K562 (cell line): ENCODE results near the gene SLC7A6. TPM values are rescaled to one million over a fixed set of nuclear protein-coding genes. Genes with fewer than 3 reads are reported as not detected.

Experiments
- ATAC-seq: fragments of 200-7000 bp; cut with Tn5 transposase; 3 replicates; pipeline ENCODE4 v1.9.1; 2020; ENCODE audit warnings: moderate library complexity
- BruUV-seq: library from RNA; stranded (reverse); fragments of 400-500 nt; replicated peaks from 2 replicates; lab custom pipeline; 2021; lab: Mats Ljungman, UMichigan
- CTCF ChIA-PET: fragments of 300-600 bp; formaldehyde crosslinking; extraction: SDS; loops from one replicate; lab custom pipeline; 2021; ENCODE audit warnings: low intra/inter-chr PET ratio; lab: Yijun Ruan, JAX
- POLR2A ChIA-PET: fragments of 300-600, 350-650 bp; sonication (Branson Sonifier 250); formaldehyde crosslinking; extraction: SDS; loops from one replicate; lab custom pipeline; 2021; ENCODE audit warnings: antibody characterized with exemption, inconsistent platforms; lab: Yijun Ruan, JAX
- DNase-seq, 4 experiments: peaks; one replicate each; pipeline versions ENCODE4 v3.0.0 to v3.0.0-alpha.2; 2011 to 2018; ENCODE audit warnings: low spot score in 3 of 4, mixed read lengths in 3 of 4; ENCODE audit errors: extremely low read depth in 1 of 4
- FAIRE-seq: peaks from 2 replicates; lab custom pipeline; 2011; peaks lifted over from hg19 to GRCh38; lab: Jason Lieb, UNC
- H2AFZ ChIP-seq: 2 replicates; pipeline ENCODE4 v1.6.0; 2011; ENCODE audit warnings: low read depth, low read length, control low read depth, inconsistent platforms
- H3K27ac ChIP-seq: fragments of 200-600 bp; 3 replicates; pipeline ENCODE4 v1.8.0; 2011; ENCODE audit warnings: low read depth, mild to moderate bottlenecking, control low read depth, inconsistent platforms, low read length, moderate library complexity, mixed read lengths; ENCODE audit errors: extremely low read depth
- H3K27me3 ChIP-seq, 2 experiments: fragments of 300-600 bp in 1 of 2; 2 replicates in 1 of 2; 3 replicates in 1 of 2; pipeline versions ENCODE4 v1.6.0 to v1.8.0; 2011; ENCODE audit warnings: inconsistent platforms in 2 of 2, low read length in 2 of 2, mild to moderate bottlenecking in 1 of 2, mixed read lengths in 1 of 2, moderate library complexity in 1 of 2; ENCODE audit not compliant: control insufficient read depth in 2 of 2, insufficient read depth in 2 of 2
- H3K36me3 ChIP-seq: fragments of 300-600 bp; 3 replicates; pipeline ENCODE4 v1.8.0; 2011; ENCODE audit warnings: mild to moderate bottlenecking, low read length, inconsistent platforms; ENCODE audit not compliant: control insufficient read depth, insufficient read depth
- H3K4me1 ChIP-seq, 2 experiments: fragments of 200-600 bp in 1 of 2; replicated peaks in 1 of 2; 2 replicates in 1 of 2; 3 replicates in 1 of 2; pipeline versions ENCODE4 v1.5.1 to v1.8.0; 2011; ENCODE audit warnings: inconsistent platforms in 2 of 2, low read length in 2 of 2, mild to moderate bottlenecking in 1 of 2, mixed read lengths in 1 of 2, moderate library complexity in 1 of 2; ENCODE audit not compliant: control insufficient read depth in 2 of 2, insufficient read depth in 2 of 2
- H3K4me2 ChIP-seq: 2 replicates; pipeline ENCODE4 v1.6.1; 2011; ENCODE audit warnings: low read length, control low read depth, inconsistent platforms, mixed read lengths; ENCODE audit not compliant: insufficient read depth
- H3K4me3 ChIP-seq: fragments of 200-600 bp; sonication (generic), shearing (Covaris generic); 2 replicates; pipeline ENCODE4 v1.5.1; 2016; ENCODE audit warnings: control low read depth, inconsistent platforms
- H3K79me2 ChIP-seq: fragments of 200-600 bp; 3 replicates; pipeline ENCODE4 v1.8.0; 2011; ENCODE audit warnings: low read length, inconsistent platforms; ENCODE audit not compliant: control insufficient read depth, insufficient read depth
- H3K9ac ChIP-seq, 2 experiments: 2 replicates each; pipeline versions ENCODE4 v1.6.0 to v1.6.1; 2011; ENCODE audit warnings: low read depth in 2 of 2, low read length in 2 of 2, control low read depth in 1 of 2, inconsistent platforms in 1 of 2, mild to moderate bottlenecking in 1 of 2, mixed read lengths in 1 of 2; ENCODE audit not compliant: insufficient read depth in 1 of 2
- H3K9me1 ChIP-seq: one replicate; pipeline ENCODE4 v1.6.0; 2011; ENCODE audit warnings: inconsistent platforms, mild to moderate bottlenecking, low read length, moderate library complexity; ENCODE audit not compliant: control insufficient read depth, insufficient read depth
- H3K9me3 ChIP-seq: replicated peaks from 2 replicates; pipeline ENCODE4 v1.5.1; 2011; ENCODE audit warnings: low read depth, low read length, inconsistent platforms; ENCODE audit not compliant: control insufficient read depth, insufficient read depth
- H4K20me1 ChIP-seq: replicated peaks from 2 replicates; pipeline ENCODE4 v1.6.1; 2011; ENCODE audit warnings: low read length, inconsistent platforms, mixed read lengths; ENCODE audit not compliant: control insufficient read depth, insufficient read depth
- DIDO1 ChIP-seq: fragments of 450-650 bp; IDR thresholded peaks from 2 replicates; pipeline ENCODE4 v1.6.1; 2016; ENCODE audit warnings: low read depth, missing biosample characterization, missing genetic modification characterization
- FOXJ2 ChIP-seq: fragments of 200-800 bp; sonication (Bioruptor generic); IDR thresholded peaks from 2 replicates; pipeline ENCODE4 v1.6.1; 2016; ENCODE audit warnings: missing genetic modification characterization, missing compliant biosample characterization
- GTF2E2 ChIP-seq: fragments of 200-800 bp; sonication (Bioruptor generic); IDR thresholded peaks from 2 replicates; pipeline ENCODE4 v1.6.1; 2016; ENCODE audit warnings: missing genetic modification characterization, missing compliant biosample characterization
- MEF2D ChIP-seq: conservative IDR thresholded peaks from 2 replicates; pipeline ENCODE4 v1.6.1; 2016; ENCODE audit warnings: low read depth, missing genetic modification characterization, missing compliant biosample characterization
- SIRT6 ChIP-seq: IDR thresholded peaks from one replicate; pipeline ENCODE4 v1.6.1; 2012; ENCODE audit warnings: low read depth, mild to moderate bottlenecking, control low read depth, inconsistent platforms, low read length, moderate library complexity
- SNRNP70 ChIP-seq: fragments of 200-400 bp; formaldehyde crosslinking; optimal IDR thresholded peaks from 2 replicates; pipeline ENCODE3; 2017; ENCODE audit warnings: low read depth, low read length
- ZNF140 ChIP-seq: fragments of 250-450 bp; sonication (Bioruptor Pico); IDR thresholded peaks from 2 replicates; pipeline ENCODE4 v1.8.0; 2021; ENCODE audit warnings: moderate library complexity, mild to moderate bottlenecking, inconsistent platforms
- WGBS: fragments of 100-300 bp; shearing (Covaris generic); methylation state at CpG from one replicate; pipeline ENCODE4 v1.1.6; 2016; ENCODE audit warnings: low coverage, mixed read lengths; ENCODE audit not compliant: insufficient coverage; ENCODE audit errors: missing lambda C conversion rate; 5-methylcytosine and 5-hydroxymethylcytosine counted together
- in situ Hi-C: fragments of 300-500 bp; cut with MboI; formaldehyde crosslinking; loops from 4 replicates; pipeline ENCODE4 v1.15.0; 2018; ENCODE audit warnings: inconsistent platforms, mixed read lengths
- intact Hi-C: fragments of 100-400 bp; cut with micrococcal nuclease; formaldehyde crosslinking; loops from 2 replicates; pipeline ENCODE4 v1.14.2; 2022
- polyA plus RNA-seq, 8 experiments: library from polyadenylated mRNA; depleted of rRNA in 4 of 8; stranded (reverse) in 5 of 8; unstranded in 3 of 8; fragments of >200 nt; fragmentation: Nextera tagmentation in 2 of 8; fragmentation: Illumina TruSeq in 1 of 8; extraction: Ambion mirVana in 2 of 8; extraction: Trizol in 1 of 8; gene quantifications; 2 replicates each; pipeline versions ENCODE4 v1.2.1 to v1.2.3, GENCODE V29; 2011 to 2014; ENCODE audit warnings: inconsistent platforms in 1 of 8, missing spikeins in 1 of 8
- total RNA-seq, 7 experiments: library from RNA; depleted of rRNA in 6 of 7; stranded (reverse); fragments of >200 nt in 6 of 7; fragmentation: Illumina TruSeq in 2 of 7; extraction: Trizol in 2 of 7; gene quantifications; 2 replicates each; pipeline versions ENCODE4 v1.2.1 to v1.2.3, GENCODE V29; 2011 to 2021; ENCODE audit warnings: low replicate concordance in 1 of 7

The SLC7A6 gene
- total and polyA plus RNA-seq, 9 of the 15 experiments (the other 6 are each of a cell fraction or from before 2014, with no cell fraction given) = 12.6 to 60.1 (median 29.8) TPM

GRCh38 chr16:68226116-68226515, 38.2 kb upstream of the SLC7A6 start:
- Histone ChIP-seq H3K4me2 (no peak overlapping the region), H3K9ac (peak overlapping the region in 1 of 2 experiments; percentile 14; a peak in 1 of 4 replicates), H3K27ac (no peak overlapping the region), H3K4me3 (no peak overlapping the region), H4K20me1 (no peaks in the 10 kb centered on the region; the same call in 1 of the 2 replicates), H3K79me2 (peaks cover 11% of the 10 kb centered on the region; the same call in 2 of the 3 replicates), H3K9me1 (no peaks in the 10 kb centered on the region), H3K4me1 (no peaks in the 10 kb centered on the region), H3K9me3 (no peaks in the 10 kb centered on the region), H2AFZ (no peak overlapping the region), H3K36me3 (peaks cover 79% of the 10 kb centered on the region; the same call in 2 of the 3 replicates), H3K27me3 (no peaks in the 10 kb centered on the region)
- DNase-seq (no peak), FAIRE-seq (no peak), ATAC-seq (no peak)
- in situ Hi-C loops (loop anchor here (10.0 kb wide), 1 partner anchor 151 kb away; no protein-coding TSS in a partner anchor), intact Hi-C loops (no loop called here)
- POLR2A ChIA-PET = no interaction called here
- TF ChIP-seq GTF2E2 (tag) (no peak), SIRT6 (no peak), DIDO1 (tag) (no peak), SNRNP70 (no peak)
- 48% methylated on average over 4 of the region's 4 CpGs for WGBS
- CTCF ChIA-PET = no interaction called here
- BruUV-seq = no TSS peak

- peak overlapping the region in 1 of 2 experiments; percentile 17; a peak in 1 of 4 replicates for H3K9ac ChIP-seq
- TF ChIP-seq MEF2D (tag) (peak; percentile 64; the same call in 1 of the 2 replicates), FOXJ2 (no peak), ZNF140 (CRISPR knock-in tag) (no peak)
- in situ Hi-C loops (loop anchor here (10.0 kb wide), 1 partner anchor 152 kb away; no protein-coding TSS in a partner anchor), intact Hi-C loops (no loop called here)
- no peak overlapping the region for H3K27ac ChIP-seq
- no peaks in the 10 kb centered on the region; the same call in 1 of the 2 replicates for H4K20me1 ChIP-seq
- H3K9me1 ChIP-seq = no peaks in the 10 kb centered on the region
- peaks cover 77% of the 10 kb centered on the region; the same call in 2 of the 3 replicates for H3K36me3 ChIP-seq
- peak in 1 of 4 experiments; percentile 9 for DNase-seq
- CTCF ChIA-PET = no interaction called here
- no peaks in the 10 kb centered on the region for H3K9me3 ChIP-seq
- no TSS peak for BruUV-seq
- peaks cover 0 to 10% of the 10 kb centered on the region in 2 experiments; a peak in 1 of 5 replicates for H3K4me1 ChIP-seq
- FAIRE-seq = no peak
- H3K27me3 ChIP-seq = no peaks in the 10 kb centered on the region
- no peak overlapping the region for H2AFZ ChIP-seq
- POLR2A ChIA-PET = interaction anchor here (0.6 to 1.8 kb wide), 3 partner anchors 10 to 605 kb away, joined by 3 to 8 read pairs (median 3); no protein-coding TSS in a partner anchor
- H3K4me2 ChIP-seq = no peak overlapping the region
- H3K4me3 ChIP-seq = no peak overlapping the region
- ATAC-seq = no peak
- peaks cover 4% of the 10 kb centered on the region; the same call in 1 of the 3 replicates for H3K79me2 ChIP-seq
- 78% methylated on average over 3 of the region's 3 CpGs for WGBS
Observed at GRCh38 chr16:68227183-68227793, 37.0 kb upstream of the SLC7A6 start.
